Posterior cingulate gyrus (tissue), 11 donors: ENCODE data around the gene PGS1.

Source experiments
- DNase-seq, 10 donors: peaks; one replicate each; pipeline versions ENCODE4 v3.0.0 to v3.0.0-alpha.2; 2020 to 2021; ENCODE audit warnings: mixed read lengths in 3 of 10
- intact Hi-C: fragments of 100-400 bp; cut with DNase I; formaldehyde crosslinking; loops from one replicate; pipeline ENCODE4 v1.15.1; 2023

PGS1 gene

GRCh38 chr17:78381601-78382232 is 3.3 kb downstream of the PGS1 start:
- DNase-seq: peak in 1 of 10 donors; percentile 7
- intact Hi-C loops: no loop called here

GRCh38 chr17:78383725-78384471 is 5.4 kb downstream of the PGS1 start:
- peak in 4 of 10 donors; percentile 30 to 87 (median 36) for DNase-seq
- intact Hi-C loops: no loop called here

- peak in 1 of 10 donors; percentile 31 for DNase-seq
- intact Hi-C loops: no loop called here
These were observed 6.2 kb downstream of the PGS1 start for GRCh38 chr17:78384479-78385175.

GRCh38 chr17:78387977-78388941 is 9.8 kb downstream of the PGS1 start:
- no peak for DNase-seq
- intact Hi-C loops: no loop called here

GRCh38 chr17:78390241-78391050 is 12.0 kb downstream of the PGS1 start:
- DNase-seq: no peak
- intact Hi-C loops: no loop called here

- no peak for DNase-seq
- intact Hi-C loops: no loop called here
These were observed 12.6 kb downstream of the PGS1 start for GRCh38 chr17:78391051-78391431.

GRCh38 chr17:78391843-78392242 is 13.4 kb downstream of the PGS1 start:
- no peak for DNase-seq
- intact Hi-C loops: no loop called here

GRCh38 chr17:78392295-78392694 is 13.8 kb downstream of the PGS1 start:
- intact Hi-C loops: no loop called here
- DNase-seq: no peak

GRCh38 chr17:78393575-78393974 is 15.1 kb downstream of the PGS1 start:
- intact Hi-C loops: no loop called here
- no peak for DNase-seq

GRCh38 chr17:78394209-78394608 is 15.8 kb downstream of the PGS1 start:
- DNase-seq: no peak
- intact Hi-C loops: no loop called here

- intact Hi-C loops: no loop called here
- DNase-seq: no peak
These were observed 16.7 kb downstream of the PGS1 start for GRCh38 chr17:78395155-78395554.

- peak in 1 of 10 donors; percentile 76 for DNase-seq
- intact Hi-C loops: no loop called here
These were observed 18.2 kb downstream of the PGS1 start for GRCh38 chr17:78396441-78397337.

- peak in 1 of 10 donors; percentile 56 for DNase-seq
- intact Hi-C loops: no loop called here
These were observed 19.2 kb downstream of the PGS1 start for GRCh38 chr17:78397681-78398101.

- peak in 1 of 10 donors; percentile 49 for DNase-seq
- intact Hi-C loops: no loop called here
These were observed 19.9 kb downstream of the PGS1 start for GRCh38 chr17:78398390-78398789.

GRCh38 chr17:78399028-78399692 is 20.7 kb downstream of the PGS1 start:
- intact Hi-C loops: no loop called here

GRCh38 chr17:78399693-78400144 is 21.3 kb downstream of the PGS1 start:
- peak in 2 of 10 donors; percentile 8 to 41 for DNase-seq
- intact Hi-C loops: no loop called here

More at GRCh38 chr17:78399028-78399692, 20.7 kb downstream of the PGS1 start:
- peak in 2 of 10 donors; percentile 20 to 65 for DNase-seq

- DNase-seq: peak in 2 of 10 donors; percentile 26 to 66
- intact Hi-C loops: no loop called here
These were observed 22.3 kb downstream of the PGS1 start for GRCh38 chr17:78400581-78401240.
